HCT116 (cell line): Measurements from ENCODE around the gene NOL9. TPM values are rescaled to one million over a fixed set of nuclear protein-coding genes. Genes with fewer than 3 reads are reported as not detected.

ENCODE experiments used
- ATAC-seq: fragments of 200-7000 bp; cut with Tn5 transposase; 2 replicates; pipeline ENCODE4 v1.9.1; 2020; ENCODE audit warnings: mild to moderate bottlenecking, moderate library complexity
- BruUV-seq: library from RNA; stranded (reverse); fragments of 400-500 nt; replicated peaks from 2 replicates; lab custom pipeline; 2021; lab: Mats Ljungman, UMichigan
- CTCF ChIA-PET: fragments of 300-600 bp; sonication (Branson Sonifier 250); formaldehyde crosslinking; loops from one replicate; lab custom pipeline; 2021; ENCODE audit warnings: antibody characterized with exemption; lab: Charles Lee
- POLR2A ChIA-PET: fragments of 300-600, 350-600 bp; sonication (Branson Sonifier 250); formaldehyde crosslinking; loops from one replicate; lab custom pipeline; 2021; ENCODE audit warnings: antibody characterized with exemption; lab: Charles Lee
- RAD21 ChIA-PET, 2 experiments: fragments of 300-600 bp; sonication (Branson Sonifier 250); formaldehyde crosslinking; loops; one replicate each; lab custom pipeline; 2023; ENCODE audit warnings: low total read pairs in 2 of 2; ENCODE audit not compliant: uncharacterized antibody in 2 of 2, unreplicated experiment in 2 of 2, low non-redundant PET in 1 of 2; lab: Charles Lee
- DNase-seq: peaks from one replicate; pipeline ENCODE4 v3.0.0-alpha.2; 2010; ENCODE audit warnings: low read depth, low spot score
- H2AFZ ChIP-seq: fragments of 200-600 bp; shearing (Covaris generic), sonication (generic); 2 replicates; pipeline ENCODE4 v1.6.1; 2017; ENCODE audit warnings: low read depth, mixed run types, mixed read lengths, antibody characterized with exemption, low read length; ENCODE audit not compliant: poor library complexity, severe bottlenecking
- H3K27ac ChIP-seq: 2 replicates; pipeline ENCODE4 v1.5.1; 2012; ENCODE audit warnings: low read depth, low read length
- H3K27me3 ChIP-seq: fragments of 200-600 bp; sonication (generic); 2 replicates; pipeline ENCODE4 v1.6.1; 2016; ENCODE audit warnings: mixed run types, low read length, mixed read lengths; ENCODE audit not compliant: insufficient read depth
- H3K36me3 ChIP-seq, 2 experiments: fragments of 200-500 bp in 1 of 2; fragments of 200-600 bp in 1 of 2; sonication (Bioruptor generic) in 1 of 2; sonication (generic) in 1 of 2; 2 replicates each; pipeline versions ENCODE4 v1.5.1 to v1.6.1; 2014 to 2016; ENCODE audit warnings: low read length in 2 of 2, inconsistent platforms in 1 of 2, mixed read lengths in 1 of 2, mixed run types in 1 of 2; ENCODE audit not compliant: insufficient read depth in 2 of 2, control insufficient read depth in 1 of 2
- H3K4me1 ChIP-seq, 2 experiments: fragments of 200-600 bp in 1 of 2; sonication (generic) in 1 of 2; 2 replicates each; pipeline versions ENCODE4 v1.5.1 to v1.6.1; 2012 to 2017; ENCODE audit warnings: low read length in 2 of 2, inconsistent platforms in 1 of 2, mild to moderate bottlenecking in 1 of 2, mixed read lengths in 1 of 2, mixed run types in 1 of 2, moderate library complexity in 1 of 2; ENCODE audit not compliant: insufficient read depth in 2 of 2, control insufficient read depth in 1 of 2
- H3K4me2 ChIP-seq: fragments of 200-600 bp; sonication (generic); 2 replicates; pipeline ENCODE4 v1.6.1; 2017; ENCODE audit warnings: mixed run types, low read length, mixed read lengths
- H3K4me3 ChIP-seq, 2 experiments: fragments of 200-600 bp in 1 of 2; sonication (generic) in 1 of 2; replicated peaks in 1 of 2; 2 replicates each; pipeline ENCODE4 v1.5.1; 2011 to 2016; ENCODE audit warnings: low read length in 2 of 2, control low read depth in 1 of 2, low read depth in 1 of 2, mild to moderate bottlenecking in 1 of 2, mixed read lengths in 1 of 2, mixed run types in 1 of 2
- H3K79me2 ChIP-seq: fragments of 200-600 bp; sonication (generic); 2 replicates; pipeline ENCODE4 v1.6.1; 2017; ENCODE audit warnings: mild to moderate bottlenecking, mixed run types, low read length, moderate library complexity, mixed read lengths; ENCODE audit not compliant: insufficient read depth
- H3K9ac ChIP-seq: fragments of 200-600 bp; sonication (generic); 2 replicates; pipeline ENCODE4 v1.6.1; 2016; ENCODE audit warnings: low read length, mixed read lengths
- H3K9me2 ChIP-seq: fragments of 200-600 bp; sonication (generic), shearing (Covaris generic); 2 replicates; pipeline ENCODE4 v1.6.1; 2017; ENCODE audit warnings: mixed run types, mild to moderate bottlenecking, moderate library complexity; ENCODE audit not compliant: insufficient read depth
- H3K9me3 ChIP-seq, 2 experiments: fragments of 200-500 bp in 1 of 2; fragments of 200-600 bp in 1 of 2; sonication (Bioruptor generic) in 1 of 2; sonication (generic) in 1 of 2; 2 replicates each; pipeline ENCODE4 v1.6.1; 2014 to 2017; ENCODE audit warnings: low read length in 2 of 2, mixed read lengths in 2 of 2, inconsistent platforms in 1 of 2, low read depth in 1 of 2, mild to moderate bottlenecking in 1 of 2, mixed run types in 1 of 2, moderate library complexity in 1 of 2; ENCODE audit not compliant: control insufficient read depth in 1 of 2, insufficient read depth in 1 of 2
- H4K20me1 ChIP-seq: fragments of 200-600 bp; sonication (generic), shearing (Covaris generic); 2 replicates; pipeline ENCODE4 v1.6.1; 2017; ENCODE audit warnings: mixed run types, mild to moderate bottlenecking, moderate library complexity; ENCODE audit not compliant: insufficient read depth
- EZH2 ChIP-seq: fragments of 200-600 bp; sonication (generic); IDR thresholded peaks from 2 replicates; pipeline ENCODE4 v1.6.1; 2017; ENCODE audit warnings: antibody characterized with exemption, mixed run types
- POLR2AphosphoS5 ChIP-seq: IDR thresholded peaks from 2 replicates; pipeline ENCODE4 v1.6.1; 2011; ENCODE audit warnings: mild to moderate bottlenecking, low read depth, low read length, moderate library complexity
- TCF7L2 ChIP-seq: IDR thresholded peaks from 2 replicates; pipeline ENCODE4 v1.7.0; 2011; ENCODE audit warnings: borderline replicate concordance, inconsistent platforms; ENCODE audit not compliant: insufficient read depth, insufficient read length; ENCODE audit errors: extremely low read depth
- YY1 ChIP-seq: IDR thresholded peaks from 2 replicates; pipeline ENCODE4 v1.6.1; 2011; ENCODE audit warnings: low read length, low read depth, moderate library complexity, mild to moderate bottlenecking; ENCODE audit not compliant: insufficient replicate concordance; ENCODE audit errors: extremely low read depth
- intact Hi-C: fragments of 100-400 bp; cut with micrococcal nuclease; formaldehyde crosslinking; loops from 2 replicates; pipeline ENCODE4 v1.10.0; 2022
- total RNA-seq: library from RNA; stranded (reverse); gene quantifications from one replicate; pipeline ENCODE4 v1.2.1, GENCODE V29; 2021; ENCODE audit not compliant: unreplicated experiment
- TF ChIP-seq, protein P1 (sequence below), 3 experiments: fragments of 200-600 bp in 1 of 3; sonication (generic) in 1 of 3; IDR thresholded peaks in 2 of 3; conservative IDR thresholded peaks in 1 of 3; 2 replicates each; pipeline ENCODE4 v1.5.1; 2012 to 2017; ENCODE audit warnings: low read depth in 2 of 3, low read length in 2 of 3, antibody characterized with exemption in 1 of 3, borderline replicate concordance in 1 of 3, control low read depth in 1 of 3, mild to moderate bottlenecking in 1 of 3, mixed read lengths in 1 of 3, mixed run types in 1 of 3, moderate library complexity in 1 of 3; ENCODE audit not compliant: insufficient read depth in 1 of 3
- TF ChIP-seq, protein P2 (sequence below): IDR thresholded peaks from 2 replicates; pipeline ENCODE4 v1.6.1; 2012

Gene NOL9
- total RNA-seq, 1 experiment from 2014 or later, result 46.4 TPM

DNA sequence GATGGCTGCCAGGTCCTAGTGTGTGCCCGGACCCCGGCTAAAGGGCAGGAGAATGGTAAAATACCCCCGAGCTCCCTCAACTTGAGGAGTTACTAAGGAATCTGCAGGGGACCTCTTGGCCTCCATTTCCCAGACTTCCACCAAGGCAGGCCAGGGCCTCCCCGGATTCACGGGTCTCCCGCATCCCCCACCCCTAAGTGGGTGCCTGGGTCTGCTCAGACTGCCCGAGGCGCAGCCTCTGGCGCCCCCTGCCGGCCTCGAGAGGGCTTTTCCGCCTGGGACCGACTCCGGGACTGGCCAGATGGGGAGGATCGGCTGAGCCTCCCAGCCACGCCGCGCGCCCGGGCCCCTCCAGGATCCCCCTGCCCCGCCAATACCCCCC is 64.5 kb downstream of the NOL9 start:
- ChIA-PET RAD21 (no interaction called here), CTCF (interaction anchor here (1.3 to 4.3 kb wide), 9 partner anchors 9 to 156 kb away, joined by 3 to 14 read pairs (median 7); partner anchors contain the start of gene HES2), POLR2A (interaction anchor here (1.7 kb wide), 1 partner anchor 34 kb away, joined by 6 read pairs; no protein-coding TSS in a partner anchor)
- peak; percentile 73 for ATAC-seq
- H3K4me1 ChIP-seq, result peaks cover 25 to 51% of the 10 kb centered on the region in 2 experiments
- H3K36me3 ChIP-seq, result no peaks in the 10 kb centered on the region
- peak overlapping the region; percentile 97 for H3K4me2 ChIP-seq
- no peaks in the 10 kb centered on the region for H3K27me3 ChIP-seq
- H3K9me2 ChIP-seq, result no peaks in the 10 kb centered on the region
- no peaks in the 10 kb centered on the region for H4K20me1 ChIP-seq
- H3K27ac ChIP-seq, result peak overlapping the region; percentile 87
- BruUV-seq, result no TSS peak
- H3K9me3 ChIP-seq, result no peaks in the 10 kb centered on the region
- TF ChIP-seq POLR2AphosphoS5, result peak; percentile 58
- TF ChIP-seq, protein P1, sequence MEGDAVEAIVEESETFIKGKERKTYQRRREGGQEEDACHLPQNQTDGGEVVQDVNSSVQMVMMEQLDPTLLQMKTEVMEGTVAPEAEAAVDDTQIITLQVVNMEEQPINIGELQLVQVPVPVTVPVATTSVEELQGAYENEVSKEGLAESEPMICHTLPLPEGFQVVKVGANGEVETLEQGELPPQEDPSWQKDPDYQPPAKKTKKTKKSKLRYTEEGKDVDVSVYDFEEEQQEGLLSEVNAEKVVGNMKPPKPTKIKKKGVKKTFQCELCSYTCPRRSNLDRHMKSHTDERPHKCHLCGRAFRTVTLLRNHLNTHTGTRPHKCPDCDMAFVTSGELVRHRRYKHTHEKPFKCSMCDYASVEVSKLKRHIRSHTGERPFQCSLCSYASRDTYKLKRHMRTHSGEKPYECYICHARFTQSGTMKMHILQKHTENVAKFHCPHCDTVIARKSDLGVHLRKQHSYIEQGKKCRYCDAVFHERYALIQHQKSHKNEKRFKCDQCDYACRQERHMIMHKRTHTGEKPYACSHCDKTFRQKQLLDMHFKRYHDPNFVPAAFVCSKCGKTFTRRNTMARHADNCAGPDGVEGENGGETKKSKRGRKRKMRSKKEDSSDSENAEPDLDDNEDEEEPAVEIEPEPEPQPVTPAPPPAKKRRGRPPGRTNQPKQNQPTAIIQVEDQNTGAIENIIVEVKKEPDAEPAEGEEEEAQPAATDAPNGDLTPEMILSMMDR (IDR thresholded peaks at IDR 0.05 in 2 of 3, conservative IDR thresholded peaks at IDR 0.05 in 1 of 3; ENCODE audit: borderline replicate concordance in 1 of 3, insufficient read depth in 1 of 3, low read depth in 2 of 3, low read length in 2 of 3), result peak in 2 of 3 experiments; percentile 89 to 91; a peak in 4 of 6 replicates
- no peak for TF ChIP-seq EZH2
- TF ChIP-seq, protein P2, sequence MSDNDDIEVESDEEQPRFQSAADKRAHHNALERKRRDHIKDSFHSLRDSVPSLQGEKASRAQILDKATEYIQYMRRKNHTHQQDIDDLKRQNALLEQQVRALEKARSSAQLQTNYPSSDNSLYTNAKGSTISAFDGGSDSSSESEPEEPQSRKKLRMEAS, result no peak
- TF ChIP-seq YY1, result peak; percentile 22
- TF ChIP-seq TCF7L2, result no peak
- peak; percentile 48 for DNase-seq
- peak overlapping the region; percentile 91 for H3K9ac ChIP-seq
- peaks cover 5% of the 10 kb centered on the region; the same call in 1 of the 2 replicates for H3K79me2 ChIP-seq
- peak overlapping the region; percentile 91 to 96 for H3K4me3 ChIP-seq
- no peak overlapping the region for H2AFZ ChIP-seq
- intact Hi-C loops, result loop anchor here (2.0 to 5.0 kb wide), 3 partner anchors 41 to 728 kb away; no protein-coding TSS in a partner anchor
